Stimulated activated CD4-positive, alpha-beta T cell treated with anti-CD3 and anti-CD28 coated beads, Interleukin-12 subunit alpha, Interleukin-12 subunit beta, amount 100 ng/mL, for 24 hours (primary cell): ENCODE data around the gene ATP6V0A1.
A peak's percentile ranks its signal among the peaks of the same experiment; 100 is the strongest.

Experiments used
- DNase-seq, 2 experiments: peaks; one replicate each; pipeline ENCODE4 v3.0.0-alpha.2; 2020; ENCODE audit warnings: low read depth in 2 of 2

Gene ATP6V0A1

DNA sequence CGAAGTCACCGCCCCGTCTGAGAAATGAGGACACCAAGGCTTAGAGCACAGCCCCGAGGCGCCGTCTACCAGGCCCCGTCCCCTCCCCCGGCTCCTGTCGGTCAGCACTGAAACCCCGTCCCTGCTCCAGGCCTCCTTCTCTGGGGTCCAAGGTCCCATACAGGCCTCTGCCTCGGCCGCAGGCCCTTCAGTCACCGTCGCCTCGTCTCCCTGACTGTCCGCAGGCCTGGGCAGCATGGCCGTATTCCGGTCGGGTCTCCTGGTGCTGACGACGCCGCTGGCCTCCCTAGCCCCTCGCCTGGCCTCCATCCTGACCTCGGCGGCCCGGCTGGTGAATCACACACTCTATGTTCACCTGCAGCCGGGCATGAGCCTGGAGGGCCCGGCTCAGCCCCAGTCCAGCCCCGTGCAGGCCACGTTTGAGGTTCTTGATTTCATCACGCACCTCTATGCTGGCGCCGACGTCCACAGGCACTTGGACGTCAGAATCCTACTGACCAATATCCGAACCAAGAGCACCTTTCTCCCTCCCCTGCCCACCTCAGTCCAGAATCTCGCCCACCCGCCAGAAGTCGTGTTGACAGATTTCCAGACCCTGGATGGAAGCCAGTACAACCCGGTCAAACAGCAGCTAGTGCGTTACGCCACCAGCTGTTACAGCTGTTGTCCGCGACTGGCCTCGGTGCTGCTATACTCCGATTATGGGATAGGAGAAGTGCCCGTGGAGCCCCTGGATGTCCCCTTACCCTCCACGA is 103.9 kb downstream of the ATP6V0A1 start:
- no peak for DNase-seq

DNA sequence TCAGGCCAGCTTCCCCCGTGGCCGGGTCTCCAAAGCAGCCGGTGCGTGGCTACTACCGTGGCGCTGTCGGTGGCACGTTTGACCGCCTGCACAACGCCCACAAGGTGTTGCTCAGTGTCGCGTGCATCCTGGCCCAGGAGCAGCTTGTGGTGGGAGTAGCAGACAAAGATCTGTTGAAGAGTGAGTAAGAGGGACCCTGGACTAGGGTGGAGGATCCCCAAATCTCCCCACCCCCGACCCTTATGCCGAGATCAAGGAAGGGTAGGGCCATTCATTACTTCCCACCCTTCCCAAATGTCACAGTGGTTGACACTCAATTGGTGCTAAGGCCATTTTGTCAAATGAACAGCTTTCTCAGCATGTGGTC is 104.4 kb downstream of the ATP6V0A1 start:
- no peak for DNase-seq

DNA sequence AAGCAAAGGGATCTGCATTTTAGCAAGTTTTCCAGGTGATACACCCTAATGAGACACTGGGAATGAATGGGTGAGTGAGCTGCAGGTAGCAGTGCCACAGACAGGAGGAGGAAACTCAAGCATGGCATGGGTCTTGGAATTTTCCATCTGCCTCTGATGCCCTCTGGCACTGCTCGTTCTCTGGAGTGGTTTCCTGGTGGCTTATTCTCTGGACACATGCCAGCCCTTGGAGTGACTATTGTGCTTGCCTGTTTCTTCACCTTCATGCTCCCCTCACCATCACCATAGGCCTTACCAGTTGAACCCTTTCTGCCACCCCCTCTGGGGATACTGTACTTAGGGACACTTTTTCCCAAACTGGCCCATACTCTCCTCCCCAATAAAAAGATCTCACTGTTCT is 104.9 kb downstream of the ATP6V0A1 start:
- no peak for DNase-seq

DNA sequence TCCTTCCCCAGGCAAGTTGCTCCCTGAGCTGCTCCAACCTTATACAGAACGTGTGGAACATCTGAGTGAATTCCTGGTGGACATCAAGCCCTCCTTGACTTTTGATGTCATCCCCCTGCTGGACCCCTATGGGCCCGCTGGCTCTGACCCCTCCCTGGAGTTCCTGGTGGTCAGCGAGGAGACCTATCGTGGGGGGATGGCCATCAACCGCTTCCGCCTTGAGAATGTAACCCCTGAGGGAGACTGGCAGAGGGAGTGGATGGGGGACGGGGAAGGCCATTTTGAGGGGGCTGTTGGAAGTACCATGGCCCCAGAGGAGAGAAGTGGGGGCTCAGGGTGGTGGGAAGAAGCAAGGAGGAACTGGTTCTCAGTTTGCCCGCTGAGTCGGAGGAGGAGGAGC is 105.3 kb downstream of the ATP6V0A1 start:
- no peak for DNase-seq

DNA sequence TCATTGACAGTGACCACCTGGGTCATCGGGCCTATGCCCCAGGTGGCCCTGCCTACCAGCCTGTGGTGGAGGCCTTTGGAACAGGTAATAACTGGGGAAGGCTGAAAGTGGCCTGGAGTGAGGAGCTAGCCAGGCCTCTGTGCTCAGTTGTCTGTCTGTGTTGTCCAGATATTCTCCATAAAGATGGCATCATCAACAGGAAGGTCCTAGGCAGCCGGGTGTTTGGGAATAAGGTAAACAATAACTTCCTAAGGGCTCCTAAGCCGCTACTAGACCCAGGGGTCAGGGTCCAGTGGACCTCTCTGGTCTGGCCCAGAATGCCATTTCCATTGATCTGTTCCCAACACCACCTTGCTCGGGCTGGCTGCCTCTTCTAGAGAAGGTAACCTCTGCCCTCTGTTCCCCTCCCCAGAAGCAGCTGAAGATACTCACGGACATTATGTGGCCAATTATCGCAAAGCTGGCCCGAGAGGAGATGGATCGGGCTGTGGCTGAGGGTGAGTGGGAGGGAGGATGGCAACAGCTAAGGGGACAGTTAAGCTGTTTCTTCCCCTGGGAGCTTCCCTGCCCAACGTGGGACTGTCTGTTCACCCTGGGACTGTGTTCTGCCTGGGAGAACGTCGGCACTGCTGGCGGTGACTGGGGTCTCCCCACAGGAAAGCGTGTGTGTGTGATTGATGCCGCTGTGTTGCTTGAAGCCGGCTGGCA is 106.3 kb downstream of the ATP6V0A1 start:
- DNase-seq: no peak

DNA sequence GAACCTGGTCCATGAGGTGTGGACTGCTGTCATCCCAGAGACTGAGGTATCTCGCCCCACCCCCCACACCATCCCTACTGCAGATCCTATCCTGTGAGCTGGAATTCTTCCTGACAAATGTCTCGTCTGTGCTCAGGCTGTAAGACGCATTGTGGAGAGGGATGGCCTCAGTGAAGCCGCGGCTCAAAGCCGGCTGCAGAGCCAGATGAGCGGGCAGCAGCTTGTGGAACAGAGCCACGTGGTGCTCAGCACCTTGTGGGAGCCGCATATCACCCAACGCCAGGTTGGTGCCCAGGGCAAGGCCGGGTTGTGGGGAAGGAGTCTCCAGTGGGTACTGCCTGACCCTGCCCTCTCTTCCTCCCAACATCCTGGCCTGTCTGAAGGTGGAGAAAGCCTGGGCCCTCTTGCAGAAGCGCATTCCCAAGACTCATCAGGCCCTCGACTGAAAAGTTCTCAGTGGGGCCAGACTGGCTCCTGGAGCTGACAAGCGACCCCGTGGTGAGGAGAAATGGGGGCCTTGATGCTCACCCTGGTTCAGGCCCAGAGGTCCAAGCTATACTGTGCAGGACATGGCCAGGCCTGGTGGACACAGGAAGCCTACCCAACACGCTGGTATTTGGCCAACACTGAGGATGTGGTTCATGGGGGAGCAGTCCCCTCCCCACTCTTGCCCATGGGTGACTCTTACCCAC is 107.0 kb downstream of the ATP6V0A1 start:
- no peak for DNase-seq

DNA sequence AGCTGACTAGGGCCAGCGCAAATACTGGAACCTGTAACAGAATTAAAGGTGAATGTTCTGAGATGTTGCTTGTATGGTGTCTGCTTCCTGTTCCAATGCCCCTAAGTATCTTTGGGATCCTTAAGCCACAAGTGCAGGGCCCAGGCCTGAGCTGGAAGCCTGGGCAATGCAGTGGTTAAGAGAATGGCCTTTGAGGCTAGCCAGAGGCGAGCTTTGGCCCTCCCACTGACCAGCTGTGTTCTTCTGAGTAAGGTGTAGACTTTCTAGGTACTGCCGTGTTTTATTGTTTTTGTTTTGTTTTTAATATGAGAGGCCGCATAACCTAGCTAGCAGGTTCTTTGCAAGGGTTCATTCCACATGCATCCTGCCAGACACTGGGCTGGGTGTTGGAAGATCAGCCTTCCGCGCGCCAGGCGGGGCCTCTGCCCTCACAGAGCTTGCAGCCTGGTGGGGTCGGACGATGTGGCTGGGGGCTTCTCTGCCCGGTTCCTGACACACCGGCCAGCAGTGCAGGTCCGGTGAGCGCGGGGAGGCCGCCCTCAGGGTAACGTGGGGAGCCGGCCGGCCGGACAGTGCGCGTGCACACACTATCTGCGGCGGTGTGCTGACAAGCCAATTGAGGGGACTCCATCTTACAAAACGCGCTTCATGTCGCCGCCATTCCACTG is 107.7 kb downstream of the ATP6V0A1 start:
- DNase-seq: peak in 1 of 2 experiments; percentile 5

DNA sequence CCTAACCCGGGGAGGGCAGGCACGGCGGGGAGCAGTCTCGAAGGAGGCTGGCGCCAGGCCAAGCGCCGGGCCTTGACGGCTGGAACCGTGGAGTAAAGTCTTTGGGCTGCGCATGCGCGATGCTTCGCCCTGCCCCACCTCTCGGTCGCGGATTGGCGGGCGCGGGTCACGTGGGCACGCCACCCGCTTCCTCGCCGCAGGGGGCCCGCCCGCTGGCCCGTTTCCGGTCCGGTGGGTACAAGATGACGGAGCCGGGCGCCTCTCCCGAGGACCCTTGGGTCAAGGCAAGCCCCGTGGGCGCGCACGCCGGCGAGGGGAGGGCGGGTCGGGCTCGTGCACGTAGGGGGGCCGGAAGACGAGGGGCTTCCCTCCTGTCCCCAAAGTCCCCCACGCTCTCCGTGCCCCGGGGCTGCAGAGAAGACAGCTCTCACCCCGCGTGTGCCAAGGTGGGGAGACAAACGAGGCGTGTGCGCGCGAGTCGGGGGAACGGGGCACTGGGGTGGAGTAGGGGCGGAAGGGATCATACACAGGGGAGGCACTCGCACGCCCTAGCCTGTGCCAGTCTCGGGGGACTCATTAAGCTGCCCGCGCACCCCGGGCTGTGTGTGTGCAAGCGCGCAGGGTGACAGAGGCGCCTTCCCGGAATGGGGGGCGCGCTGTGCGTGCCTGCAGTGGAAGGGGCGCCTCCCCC is 108.3 kb downstream of the ATP6V0A1 start, which contains the start of gene MLX:
Gene MLX (plus strand): TSS at position 218 of the 691 bp plus-strand sequence. CDS start 25 bp downstream, at position 243.
- DNase-seq: peak; percentile 85

DNA sequence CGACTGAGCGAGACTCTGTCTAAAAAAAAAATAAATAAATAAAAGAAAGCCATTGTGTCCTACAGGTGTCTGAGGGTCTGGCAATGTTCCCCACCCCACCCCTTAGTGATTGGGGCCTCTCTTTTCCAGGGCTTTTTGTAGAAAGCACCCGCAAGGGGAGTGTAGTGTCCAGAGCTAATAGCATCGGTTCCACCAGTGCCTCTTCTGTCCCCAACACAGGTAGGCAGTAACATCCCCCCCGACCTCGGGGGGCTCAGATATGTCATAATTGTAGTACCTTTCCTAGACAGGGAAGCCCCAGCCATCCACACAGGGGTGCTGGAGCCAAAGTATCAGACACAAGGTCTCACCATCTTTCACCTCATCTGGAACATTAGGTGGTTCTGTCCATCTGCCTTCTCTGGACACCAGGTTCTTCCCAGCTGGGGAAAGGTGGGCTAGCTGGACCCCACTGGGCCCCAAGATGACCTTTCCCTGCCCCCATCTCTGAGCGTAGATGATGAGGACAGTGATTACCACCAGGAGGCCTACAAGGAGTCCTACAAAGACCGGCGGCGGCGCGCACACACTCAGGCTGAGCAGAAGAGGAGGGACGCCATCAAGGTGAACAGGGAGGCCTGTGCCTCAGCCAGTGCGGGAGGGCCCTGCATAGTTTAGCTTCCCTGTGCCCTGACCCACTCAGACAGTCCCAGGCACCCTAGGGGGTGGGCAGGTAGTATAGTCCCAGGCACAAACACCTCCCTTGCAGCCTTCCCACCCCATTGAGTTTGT is 109.8 kb downstream of the ATP6V0A1 start:
- DNase-seq: no peak

DNA sequence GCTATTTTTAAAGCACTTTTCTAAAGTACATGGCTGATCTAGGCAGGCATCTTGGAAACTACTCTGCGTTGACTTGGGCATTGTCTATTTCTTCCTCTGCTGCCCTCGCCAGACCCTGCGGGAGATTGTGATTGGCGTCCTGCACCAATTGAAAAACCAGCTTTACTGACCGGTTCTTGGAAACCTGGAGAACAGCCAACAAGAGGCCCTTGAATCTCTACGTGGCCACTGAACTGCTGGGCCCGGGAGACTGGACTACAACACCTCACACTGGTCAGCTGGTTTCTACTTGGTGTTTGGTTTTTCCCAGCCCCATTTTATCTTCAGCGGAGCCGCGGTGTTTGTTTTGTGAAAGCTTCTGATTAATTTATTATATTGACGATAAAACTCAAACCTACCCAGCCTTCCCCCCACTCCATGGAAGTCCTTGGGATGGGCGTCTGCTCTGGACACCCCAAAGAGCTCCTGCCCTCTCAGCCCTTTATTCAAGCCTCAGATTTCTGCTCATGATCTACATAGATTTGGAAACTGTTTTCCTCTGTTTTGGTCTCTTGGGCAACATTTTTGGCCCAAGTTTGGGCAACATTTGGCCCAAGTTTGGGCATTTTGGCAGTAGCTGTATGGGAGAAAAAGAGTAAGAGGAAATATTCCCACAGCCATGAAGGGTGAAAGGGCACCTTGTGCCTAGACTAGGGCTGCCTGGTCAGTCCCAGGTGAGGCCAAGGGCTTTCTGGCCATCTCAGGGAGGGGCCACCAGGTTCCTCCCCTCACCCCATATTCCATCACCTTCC is 113.0 kb downstream of the ATP6V0A1 start:
- no peak for DNase-seq
